Stimulated activated CD8-positive, alpha-beta memory T cell treated with anti-CD3 and anti-CD28 coated beads, Interleukin-4, amount 100 ng/mL, for 4 hours (primary cell): ENCODE results near the gene NPIPA7.
"Not testable (repeated sequence)": the region's sequence is repeated elsewhere in the genome, so short reads cannot be mapped to it uniquely, and the experiment has no call there.

Experiments
- DNase-seq, 2 donors: peaks; one replicate each; pipeline ENCODE4 v3.0.0-alpha.2; 2020; ENCODE audit warnings: low read depth in 2 of 2, low spot score in 1 of 2

Gene NPIPA7

DNA sequence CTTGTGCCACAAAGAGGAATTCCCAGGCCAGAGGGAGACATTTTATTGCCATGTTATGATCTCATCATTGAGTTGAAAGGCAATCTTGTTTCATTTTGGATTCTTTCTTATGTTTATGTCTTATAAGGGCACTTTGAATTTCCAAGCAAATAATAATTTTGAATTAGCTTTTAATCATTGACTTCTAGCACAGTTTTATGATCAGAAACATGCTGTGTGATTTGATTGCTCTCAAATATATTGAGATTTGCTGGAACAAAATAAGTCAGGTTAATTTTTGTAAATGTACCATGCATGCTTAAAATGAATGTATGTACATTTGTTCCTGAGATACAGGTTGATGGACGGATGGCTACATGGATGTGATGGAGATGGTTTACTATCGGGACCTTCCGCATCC is at the start of gene NPIPA7:
NPIPA7 (plus strand) TSS at position 301 of the 400 bp plus-strand sequence. CDS start 105 bp downstream, outside the sequence.
- not testable (repeated sequence) for DNase-seq

DNA sequence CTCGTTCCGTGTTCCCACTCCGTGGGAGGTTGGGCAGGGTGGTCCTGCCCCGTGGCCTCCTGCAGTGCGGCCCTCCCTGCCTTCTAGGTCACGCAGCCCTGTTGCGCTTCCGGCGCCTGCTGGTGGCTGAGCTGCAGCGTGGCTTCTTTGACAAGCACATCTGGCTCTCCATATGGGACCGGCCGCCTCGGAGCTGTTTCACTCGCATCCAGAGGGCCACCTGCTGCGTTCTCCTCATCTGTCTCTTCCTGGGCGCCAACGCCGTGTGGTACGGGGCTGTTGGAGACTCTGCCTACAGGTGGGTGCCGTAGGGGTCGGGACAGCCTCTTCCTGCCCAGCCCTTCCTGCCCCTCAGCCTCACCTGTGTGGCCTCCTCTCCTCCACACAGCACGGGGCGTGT is 47.5 kb upstream of the NPIPA7 start:
- not testable (repeated sequence) for DNase-seq

DNA sequence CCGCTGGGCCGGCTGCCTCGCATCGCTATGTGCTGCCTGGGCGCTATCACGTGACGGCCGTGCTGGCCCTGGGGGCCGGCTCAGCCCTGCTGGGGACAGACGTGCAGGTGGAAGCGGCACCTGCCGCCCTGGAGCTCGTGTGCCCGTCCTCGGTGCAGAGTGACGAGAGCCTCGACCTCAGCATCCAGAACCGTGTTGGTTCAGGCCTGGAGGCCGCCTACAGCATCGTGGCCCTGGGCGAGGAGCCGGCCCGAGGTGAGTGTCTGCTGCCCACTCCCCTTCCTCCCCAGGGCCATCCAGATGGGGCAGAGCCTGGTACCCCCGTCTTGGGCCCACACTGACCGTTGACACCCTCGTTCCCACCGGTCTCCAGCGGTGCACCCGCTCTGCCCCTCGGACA is 21.4 kb upstream of the NPIPA7 start:
- DNase-seq = not testable (repeated sequence)

DNA sequence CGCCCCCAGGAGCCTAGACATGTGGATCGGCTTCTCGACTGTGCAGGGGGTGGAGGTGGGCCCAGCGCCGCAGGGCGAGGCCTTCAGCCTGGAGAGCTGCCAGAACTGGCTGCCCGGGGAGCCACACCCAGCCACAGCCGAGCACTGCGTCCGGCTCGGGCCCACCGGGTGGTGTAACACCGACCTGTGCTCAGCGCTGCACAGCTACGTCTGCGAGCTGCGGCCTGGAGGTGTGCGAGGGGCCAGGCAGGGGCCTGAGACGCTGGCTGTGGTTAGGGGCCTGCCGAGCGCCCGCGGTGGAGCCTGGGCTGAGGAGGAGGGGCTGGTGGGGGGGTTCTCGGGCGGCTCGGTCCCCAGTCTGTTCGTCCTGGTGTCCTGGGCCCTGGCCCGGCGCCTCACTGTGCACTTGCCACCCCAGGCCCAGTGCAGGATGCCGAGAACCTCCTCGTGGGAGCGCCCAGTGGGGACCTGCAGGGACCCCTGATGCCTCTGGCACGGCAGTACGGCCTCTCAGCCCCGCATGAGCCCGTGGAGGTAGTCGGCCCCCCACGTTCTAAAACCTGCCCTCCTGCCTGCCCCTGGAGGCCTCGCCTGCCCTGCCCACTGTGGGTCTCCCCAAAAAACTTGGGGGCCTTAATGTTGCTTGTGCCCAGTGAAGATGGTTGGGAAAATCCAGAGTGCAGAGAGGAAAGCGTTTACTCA is 20.2 kb upstream of the NPIPA7 start:
- DNase-seq = not testable (repeated sequence)

DNA sequence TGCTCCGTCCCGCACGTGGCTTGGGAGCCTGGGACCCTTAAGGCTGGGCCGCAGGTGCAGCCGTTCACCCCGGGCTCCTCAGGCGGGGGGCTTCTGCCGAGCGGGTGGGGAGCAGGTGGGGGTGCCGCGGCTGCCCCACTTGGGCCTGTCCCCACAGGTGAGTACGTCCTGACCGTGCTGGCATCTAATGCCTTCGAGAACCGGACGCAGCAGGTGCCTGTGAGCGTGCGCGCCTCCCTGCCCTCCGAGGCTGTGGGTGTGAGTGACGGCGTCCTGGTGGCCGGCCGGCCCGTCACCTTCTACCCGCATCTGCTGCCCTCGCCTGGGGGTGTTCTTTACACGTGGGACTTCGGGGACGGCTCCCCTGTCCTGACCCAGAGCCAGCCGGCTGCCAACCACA is 15.3 kb upstream of the NPIPA7 start:
- DNase-seq = not testable (repeated sequence)

DNA sequence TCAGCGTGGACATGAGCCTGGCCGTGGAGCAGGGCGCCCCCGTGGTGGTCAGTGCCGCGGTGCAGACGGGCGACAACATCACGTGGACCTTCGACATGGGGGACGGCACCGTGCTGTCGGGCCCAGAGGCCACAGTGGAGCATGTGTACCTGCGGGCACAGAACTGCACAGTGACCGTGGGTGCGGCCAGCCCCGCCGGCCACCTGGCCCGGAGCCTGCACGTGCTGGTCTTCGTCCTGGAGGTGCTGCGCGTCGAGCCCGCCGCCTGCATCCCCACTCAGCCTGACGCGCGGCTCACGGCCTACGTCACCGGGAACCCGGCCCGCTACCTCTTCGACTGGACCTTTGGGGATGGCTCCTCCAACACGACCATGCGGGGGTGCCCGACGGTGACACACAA is 14.8 kb upstream of the NPIPA7 start:
- DNase-seq = not testable (repeated sequence)

DNA sequence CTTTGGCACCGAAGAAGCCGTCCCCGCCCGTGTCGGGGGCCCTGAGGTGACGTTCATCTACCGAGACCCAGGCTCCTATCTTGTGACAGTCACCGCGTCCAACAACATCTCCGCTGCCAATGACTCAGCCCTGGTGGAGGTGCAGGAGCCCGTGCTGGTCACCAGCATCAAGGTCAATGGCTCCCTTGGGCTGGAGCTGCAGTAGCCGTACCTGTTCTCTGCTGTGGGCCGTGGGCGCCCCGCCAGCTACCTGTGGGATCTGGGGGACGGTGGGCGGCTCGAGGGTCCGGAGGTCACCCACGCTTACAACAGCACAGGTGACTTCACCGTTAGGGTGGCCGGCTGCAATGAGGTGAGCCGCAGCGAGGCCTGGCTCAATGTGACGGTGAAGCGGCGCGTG is 14.2 kb upstream of the NPIPA7 start:
- DNase-seq = not testable (repeated sequence)

DNA sequence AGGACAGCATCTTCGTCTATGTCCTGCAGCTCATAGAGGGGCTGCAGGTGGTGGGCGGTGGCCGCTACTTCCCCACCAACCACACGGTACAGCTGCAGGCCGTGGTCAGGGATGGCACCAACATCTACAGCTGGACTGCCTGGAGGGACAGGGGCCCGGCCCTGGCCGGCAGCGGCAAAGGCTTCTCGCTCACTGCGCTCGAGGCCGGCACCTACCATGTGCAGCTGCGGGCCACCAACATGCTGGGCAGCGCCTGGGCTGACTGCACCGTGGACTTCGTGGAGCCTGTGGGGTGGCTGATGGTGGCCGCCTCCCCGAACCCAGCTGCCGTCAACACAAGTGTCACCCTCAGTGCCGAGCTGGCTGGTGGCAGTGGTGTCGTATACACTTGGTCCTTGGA is 13.6 kb upstream of the NPIPA7 start:
- DNase-seq = not testable (repeated sequence)

DNA sequence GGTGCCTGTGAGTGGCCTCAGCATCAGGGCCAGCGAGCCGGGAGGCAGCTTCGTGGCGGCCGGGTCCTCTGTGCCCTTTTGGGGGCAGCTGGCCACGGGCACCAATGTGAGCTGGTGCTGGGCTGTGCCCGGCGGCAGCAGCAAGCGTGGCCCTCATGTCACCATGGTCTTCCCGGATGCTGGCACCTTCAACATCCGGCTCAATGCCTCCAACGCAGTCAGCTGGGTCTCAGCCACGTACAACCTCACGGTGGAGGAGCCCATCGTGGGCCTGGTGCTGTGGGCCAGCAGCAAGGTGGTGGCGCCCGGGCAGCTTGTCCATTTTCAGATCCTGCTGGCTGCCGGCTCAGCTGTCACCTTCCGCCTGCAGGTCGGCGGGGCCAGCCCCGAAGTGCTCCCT is 13.1 kb upstream of the NPIPA7 start:
- not testable (repeated sequence) for DNase-seq

DNA sequence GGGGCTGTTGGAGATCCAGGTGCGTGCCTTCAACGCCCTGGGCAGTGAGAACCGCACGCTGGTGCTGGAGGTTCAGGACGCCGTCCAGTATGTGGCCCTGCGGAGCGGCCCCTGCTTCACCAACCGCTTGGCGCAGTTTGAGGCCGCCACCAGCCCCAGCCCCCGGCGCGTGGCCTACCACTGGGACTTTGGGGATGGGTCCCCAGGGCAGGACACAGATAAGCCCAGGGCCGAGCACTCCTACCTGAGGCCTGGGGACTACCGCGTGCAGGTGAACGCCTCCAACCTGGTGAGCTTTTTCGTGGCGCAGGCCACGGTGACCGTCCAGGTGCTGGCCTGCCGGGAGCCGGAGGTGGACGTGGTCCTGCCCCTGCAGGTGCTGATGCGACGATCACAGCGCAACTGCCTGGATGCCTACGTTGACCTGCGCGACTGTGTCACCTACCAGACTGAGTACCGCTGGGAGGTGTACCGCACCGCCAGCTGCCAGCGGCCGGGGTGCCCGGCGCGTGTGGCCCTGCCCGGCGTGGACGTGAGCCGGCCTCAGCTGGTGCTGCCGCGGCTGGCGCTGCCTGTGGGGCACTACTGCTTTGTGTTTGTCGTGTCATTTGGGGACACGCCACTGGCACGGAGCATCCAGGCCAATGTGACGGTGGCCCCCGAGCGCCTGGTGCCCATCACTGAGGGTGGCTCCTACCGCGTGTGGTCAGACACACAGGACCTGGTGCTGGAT is 12.2 kb upstream of the NPIPA7 start:
- not testable (repeated sequence) for DNase-seq

DNA sequence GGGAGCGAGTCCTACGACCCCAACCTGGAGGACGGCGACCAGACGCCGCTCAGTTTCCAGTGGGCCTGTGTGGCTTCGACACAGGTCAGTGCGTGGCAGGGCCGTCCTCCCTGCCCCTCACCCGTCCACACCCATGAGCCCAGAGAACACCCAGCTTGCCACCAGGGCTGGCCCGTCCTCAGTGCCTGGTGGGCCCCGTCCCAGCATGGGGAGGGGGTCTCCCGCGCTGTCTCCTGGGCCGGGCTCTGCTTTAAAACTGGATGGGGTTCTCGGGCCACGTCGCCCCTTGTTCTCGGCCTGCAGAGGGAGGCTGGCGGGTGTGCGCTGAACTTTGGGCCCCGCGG is 11.7 kb upstream of the NPIPA7 start:
- DNase-seq = not testable (repeated sequence)

DNA sequence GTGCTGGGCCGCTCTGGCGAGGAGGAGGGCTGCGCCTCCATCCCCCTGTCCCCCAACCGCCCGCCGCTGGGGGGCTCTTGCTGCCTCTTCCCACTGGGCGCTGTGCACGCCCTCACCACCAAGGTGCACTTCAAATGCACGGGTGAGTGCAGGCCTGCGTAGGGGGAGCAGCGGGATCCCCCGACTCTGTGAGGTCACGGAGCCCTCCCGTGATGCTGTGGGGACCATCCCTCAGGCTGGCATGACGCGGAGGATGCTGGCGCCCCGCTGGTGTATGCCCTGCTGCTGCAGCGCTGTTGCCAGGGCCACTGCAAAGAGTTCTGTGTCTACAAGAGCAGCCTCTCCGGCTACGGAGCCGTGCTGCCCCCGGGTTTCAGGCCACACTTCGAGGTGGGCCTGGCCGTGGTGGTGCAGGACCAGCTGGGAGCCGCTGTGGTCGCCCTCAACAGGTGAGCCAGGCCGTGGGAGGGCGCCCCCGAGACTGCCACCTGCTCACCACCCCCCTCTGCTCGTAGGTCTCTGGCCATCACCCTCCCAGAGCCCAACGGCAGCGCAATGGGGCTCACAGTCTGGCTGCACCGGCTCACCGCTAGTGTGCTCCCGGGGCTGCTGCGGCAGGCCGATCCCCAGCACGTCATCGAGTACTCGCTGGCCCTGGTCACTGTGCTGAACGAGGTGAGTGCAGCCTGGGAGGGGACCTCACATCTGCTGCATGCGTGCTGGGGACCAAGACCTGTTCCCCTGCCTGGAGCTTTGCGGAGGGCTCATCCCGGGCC is 9.7 kb upstream of the NPIPA7 start:
- not testable (repeated sequence) for DNase-seq

DNA sequence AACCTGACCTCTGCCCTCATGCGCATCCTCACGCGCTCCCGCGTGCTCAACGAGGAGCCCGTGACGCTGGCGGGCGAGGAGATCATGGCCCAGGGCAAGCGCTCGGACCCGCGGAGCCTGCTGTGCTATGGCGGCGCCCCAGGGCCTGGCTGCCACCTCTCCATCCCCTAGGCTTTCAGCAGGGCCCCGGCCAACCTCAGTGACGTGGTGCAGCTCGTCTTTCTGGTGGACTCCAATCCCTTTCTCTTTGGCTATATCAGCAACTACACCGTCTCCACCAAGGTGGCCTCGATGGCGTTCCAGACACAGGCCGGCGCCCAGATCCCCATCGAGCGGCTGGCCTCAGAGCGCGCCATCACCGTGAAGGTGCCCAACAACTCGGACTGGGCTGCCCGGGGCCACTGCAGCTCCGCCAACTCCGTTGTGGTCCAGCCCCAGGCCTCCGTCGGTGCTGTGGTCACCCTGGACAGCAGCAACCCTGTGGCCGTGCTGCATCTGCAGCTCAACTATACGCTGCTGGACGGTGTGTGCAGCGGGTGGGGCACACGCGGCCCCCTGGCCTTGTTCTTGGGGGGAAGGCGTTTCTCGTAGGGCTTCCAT is 7.7 kb upstream of the NPIPA7 start:
- DNase-seq = not testable (repeated sequence)

DNA sequence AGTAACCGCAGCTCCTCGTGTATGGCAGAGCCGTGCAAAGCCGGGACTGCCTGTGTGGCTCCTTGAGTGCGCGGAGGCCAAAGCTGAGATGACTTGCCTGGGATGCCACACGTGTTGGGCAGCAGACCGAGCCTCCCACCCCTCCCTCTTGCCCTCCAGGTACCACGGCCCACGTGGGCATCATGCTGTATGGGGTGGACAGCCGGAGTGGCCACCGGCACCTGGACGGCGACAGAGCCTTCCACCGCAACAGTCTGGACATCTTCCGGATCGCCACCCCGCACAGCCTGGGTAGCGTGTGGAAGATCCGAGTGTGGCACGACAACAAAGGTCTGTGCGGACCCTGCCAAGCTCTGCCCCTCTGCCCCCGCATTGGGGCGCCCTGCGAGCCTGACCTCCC is 4.7 kb upstream of the NPIPA7 start:
- not testable (repeated sequence) for DNase-seq

DNA sequence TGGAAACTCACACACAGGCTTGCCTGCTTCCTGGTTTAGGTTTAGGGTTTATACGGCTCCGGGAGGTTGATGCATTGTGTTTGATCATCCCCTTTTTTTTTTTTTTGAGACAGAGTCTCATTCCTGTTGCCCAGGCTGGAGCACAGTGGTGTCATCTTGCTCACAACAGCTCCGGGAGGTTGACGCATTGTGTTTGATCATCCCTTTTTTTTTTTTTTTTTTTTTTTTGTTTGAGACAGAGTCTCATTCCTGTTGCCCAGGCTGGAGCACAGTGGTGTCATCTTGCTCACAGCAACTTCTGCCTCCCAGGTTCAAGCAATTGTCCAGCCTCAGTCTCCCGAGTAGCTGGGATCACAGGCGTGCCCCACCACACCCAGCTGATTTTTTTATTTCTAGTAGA is 20.7 kb downstream of the NPIPA7 start:
- DNase-seq = not testable (repeated sequence)

DNA sequence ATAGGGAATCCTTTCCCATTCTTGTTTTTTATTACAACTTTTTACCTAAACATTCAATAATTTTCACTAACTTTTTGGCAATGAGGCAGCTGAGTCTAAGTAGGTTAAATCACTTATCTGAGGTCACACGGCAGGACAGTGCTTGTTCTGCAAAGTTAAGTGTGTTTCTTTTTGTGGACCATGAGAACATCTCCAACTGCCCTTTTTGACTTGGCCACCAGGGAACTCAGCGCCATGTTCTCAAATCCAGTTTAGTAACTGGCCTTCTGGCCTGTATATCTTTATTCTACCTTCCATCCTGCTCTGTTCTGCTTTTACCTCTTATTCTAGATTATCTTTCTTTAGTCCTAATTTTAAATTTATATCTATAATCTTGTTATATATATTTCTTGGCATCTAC is 23.4 kb downstream of the NPIPA7 start:
- not testable (repeated sequence) for DNase-seq

DNA sequence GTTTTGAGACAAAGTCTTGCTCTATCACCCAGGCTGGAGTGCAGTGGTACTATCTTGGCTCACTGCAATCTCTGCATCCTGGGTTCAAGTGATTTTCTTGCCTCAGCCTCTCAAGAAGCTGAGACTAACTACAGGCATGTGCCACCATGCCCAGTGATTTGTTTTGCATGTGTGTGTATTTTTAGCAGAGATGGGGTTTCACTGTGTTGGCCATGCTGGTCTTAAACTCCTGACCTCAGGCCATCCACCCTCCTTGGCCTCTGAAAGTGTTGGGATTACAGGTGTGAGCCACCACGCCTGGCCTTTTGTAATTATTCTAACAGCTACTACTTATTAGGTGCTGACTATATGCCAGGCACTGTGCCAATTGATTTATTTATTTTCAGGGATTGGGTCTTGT is 25.3 kb downstream of the NPIPA7 start:
- not testable (repeated sequence) for DNase-seq

DNA sequence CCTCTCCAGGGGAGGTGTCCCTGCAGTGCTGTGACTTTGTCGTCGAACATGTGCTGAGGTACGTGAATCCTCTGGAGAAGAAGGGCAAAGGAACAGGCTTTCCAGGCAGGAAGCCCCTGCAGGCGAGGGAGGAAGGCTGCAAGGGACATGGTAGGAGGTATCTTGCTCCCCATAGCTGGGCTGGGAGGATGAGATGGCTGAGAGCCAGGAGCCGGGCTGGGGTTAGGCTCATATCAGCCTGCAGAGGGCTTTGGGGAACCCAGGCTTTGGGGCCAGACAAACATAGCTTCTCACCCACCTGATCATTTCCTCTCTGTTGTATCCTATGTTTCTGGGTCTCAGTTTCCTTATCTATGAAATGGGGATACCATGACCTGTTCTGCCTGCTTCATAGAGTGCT is 26.5 kb downstream of the NPIPA7 start:
- not testable (repeated sequence) for DNase-seq

DNA sequence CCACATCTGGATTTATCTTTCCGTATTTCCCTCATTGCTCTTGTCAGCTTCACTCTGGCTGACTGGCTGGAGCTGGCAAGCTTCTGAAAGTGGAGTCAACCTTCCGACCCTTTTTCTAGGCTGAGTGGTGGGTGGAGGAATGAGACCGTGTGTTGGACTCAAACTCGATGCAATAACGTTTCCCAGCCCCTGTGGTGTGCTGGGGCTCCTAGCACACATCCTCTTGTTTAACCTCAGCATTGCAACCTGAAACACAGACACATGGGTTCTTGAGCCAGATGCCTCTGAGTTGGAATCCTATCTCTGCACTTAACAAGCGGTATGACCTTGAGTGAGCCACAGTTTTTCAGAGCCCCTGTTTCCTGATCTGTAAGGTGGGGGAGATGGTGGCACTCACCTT is 29.5 kb downstream of the NPIPA7 start:
- not testable (repeated sequence) for DNase-seq

DNA sequence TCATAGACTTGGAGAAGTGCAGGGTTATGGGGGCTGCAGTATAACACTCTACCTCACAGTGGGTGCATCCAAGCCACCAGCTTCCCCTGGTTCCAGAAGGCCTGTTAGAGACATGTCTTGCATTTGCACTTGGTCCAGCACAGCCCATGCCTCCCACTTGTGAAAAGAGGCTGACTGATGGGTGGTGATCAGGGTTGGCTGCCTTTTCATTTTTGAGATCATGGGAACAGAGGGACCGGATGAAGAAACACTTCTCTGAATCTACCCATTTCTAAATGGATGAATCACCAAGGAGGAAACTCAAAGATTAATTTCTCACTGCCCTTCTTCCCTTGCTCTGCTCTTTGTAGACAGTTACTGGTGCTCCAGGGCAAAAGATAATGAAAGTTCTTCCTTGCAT is 34.8 kb downstream of the NPIPA7 start:
- not testable (repeated sequence) for DNase-seq

DNA sequence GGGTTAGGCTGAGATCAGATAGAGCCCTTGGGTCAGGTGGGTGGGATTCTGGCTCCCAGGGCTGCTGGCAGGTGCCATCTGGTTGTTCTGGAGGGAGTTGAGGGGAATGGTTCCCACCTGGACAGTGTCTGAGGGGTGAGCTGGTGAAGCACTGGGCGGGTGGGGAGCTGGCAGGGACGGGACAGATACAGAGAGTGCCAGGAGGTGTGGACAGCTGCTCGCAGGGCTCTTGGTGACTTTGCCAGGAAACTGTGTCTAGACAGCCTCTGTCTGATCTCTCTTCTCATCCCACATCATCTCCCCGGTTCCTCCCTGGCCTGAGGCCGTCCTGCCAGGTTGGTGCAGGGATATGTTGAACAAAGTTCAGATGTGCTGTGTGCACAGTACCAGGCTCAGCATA is 38.1 kb downstream of the NPIPA7 start:
- not testable (repeated sequence) for DNase-seq
